T follicular helper cell (primary cell): ENCODE measurements around the gene RNF144A.

Experiments
- DNase-seq: peaks from one replicate; pipeline ENCODE4 v3.0.0-alpha.2; 2020; ENCODE audit warnings: low read depth

The RNF144A gene

DNA sequence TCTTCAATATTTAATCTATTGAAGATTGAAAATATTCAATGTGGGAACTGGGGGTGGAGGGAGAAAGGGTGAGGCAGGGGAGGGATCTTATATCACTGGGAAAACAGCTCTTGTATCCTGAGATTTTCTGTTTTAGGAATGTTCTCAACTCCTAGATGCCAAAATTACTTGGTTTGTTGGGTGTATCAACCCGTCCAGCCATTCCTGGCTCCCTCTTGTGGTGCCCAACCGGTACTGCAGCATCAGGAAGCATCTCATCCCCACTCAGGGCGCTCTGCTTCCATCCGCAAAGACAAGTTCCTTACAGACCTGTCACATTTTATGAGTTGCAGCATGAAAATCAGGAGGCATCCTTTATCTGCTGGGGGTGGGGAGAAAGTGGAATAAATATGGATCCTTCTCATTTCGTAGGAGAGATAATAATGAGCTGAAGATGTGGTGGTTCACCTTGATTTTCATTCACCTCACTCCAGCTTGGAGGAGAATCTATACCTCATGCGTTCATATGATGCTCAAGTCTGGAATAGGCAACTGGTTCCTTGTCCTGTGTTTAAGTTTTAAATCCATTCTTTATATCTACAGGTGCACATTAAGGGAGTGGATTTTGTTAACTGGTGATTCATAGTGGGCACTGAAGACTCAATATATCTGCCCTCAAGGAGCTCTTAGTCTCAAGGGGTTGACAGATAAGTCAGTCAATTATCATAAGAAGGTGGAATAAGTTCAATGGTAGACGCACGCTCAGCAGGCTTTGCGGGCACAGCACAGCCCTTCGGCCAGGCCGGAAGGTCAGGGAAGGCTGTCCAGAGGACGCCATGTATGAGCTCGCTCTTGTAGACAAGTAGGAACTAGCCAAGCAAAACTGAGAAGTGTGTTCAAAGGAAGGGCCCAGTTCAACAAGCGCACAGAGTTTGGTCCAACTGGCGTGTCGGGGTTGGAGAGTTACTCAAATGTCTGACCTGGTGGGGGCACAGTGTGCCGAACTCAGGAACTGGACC, 127.3 kb downstream of the RNF144A start:
- DNase-seq = peak; percentile 37

DNA sequence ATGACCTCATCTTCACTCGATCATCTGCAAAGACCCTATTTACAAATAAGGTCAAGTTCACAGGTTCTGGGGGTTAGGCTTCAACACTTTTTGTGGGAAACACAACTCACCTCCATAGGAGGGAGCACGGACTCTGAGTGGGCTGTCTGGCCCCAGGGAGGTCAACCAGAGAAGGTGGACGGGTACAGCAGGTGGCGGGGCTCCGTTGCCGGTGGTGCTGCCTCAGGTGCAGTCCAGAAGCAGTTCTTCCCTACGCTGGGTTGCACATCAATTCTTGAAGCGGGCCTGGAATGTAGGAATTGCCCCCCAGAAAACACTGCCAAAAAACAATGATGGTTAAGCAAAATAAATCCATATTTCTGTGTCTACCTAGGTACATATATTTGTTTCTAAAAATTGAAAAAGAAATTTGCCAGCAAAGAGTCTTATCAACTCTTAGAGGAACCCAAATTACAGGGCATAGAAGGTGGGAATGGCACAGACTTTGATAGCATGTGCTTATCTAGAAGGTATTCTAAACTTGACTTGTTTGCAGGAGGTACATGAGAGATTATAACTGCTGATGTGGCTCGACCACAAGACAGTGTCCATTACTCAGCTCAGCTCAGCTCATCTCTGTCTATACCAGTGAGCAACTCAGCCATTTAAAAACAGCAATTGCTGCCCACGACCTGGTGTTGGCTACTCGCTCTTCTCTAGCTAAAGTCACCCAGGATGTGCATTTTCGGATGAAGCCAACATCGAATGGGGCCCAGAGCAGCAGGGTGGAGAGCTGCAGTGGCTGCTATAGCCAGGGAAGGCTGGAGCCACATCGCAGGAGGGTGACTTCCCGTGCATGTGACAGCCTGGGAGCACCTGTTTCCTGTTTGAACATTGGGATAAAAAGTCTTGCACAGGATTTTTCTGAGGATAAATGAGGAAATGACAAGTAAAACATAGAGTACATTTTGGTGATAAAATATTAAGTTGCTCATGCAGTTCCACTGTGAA, 128.7 kb downstream of the RNF144A start:
- no peak for DNase-seq

DNA sequence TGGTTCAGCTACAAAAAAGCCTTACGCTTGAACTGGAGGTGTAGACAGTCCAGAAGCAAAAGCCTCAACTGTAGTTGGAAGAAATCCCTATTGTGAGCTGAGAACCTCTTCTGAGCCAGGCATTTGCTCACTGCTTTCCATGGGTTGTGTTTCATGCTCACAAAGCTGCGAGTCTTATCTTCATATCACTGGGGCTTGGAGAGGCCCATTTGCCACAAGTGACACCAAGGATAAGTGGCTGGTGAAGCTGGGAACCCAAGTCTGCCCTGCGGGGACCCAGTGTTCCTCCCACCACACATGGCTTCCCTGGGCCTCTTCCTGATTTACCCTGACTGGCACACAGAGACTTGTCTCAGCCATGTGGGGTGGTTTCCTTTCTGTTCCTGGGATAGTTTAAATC, 130.4 kb downstream of the RNF144A start:
- no peak for DNase-seq

DNA sequence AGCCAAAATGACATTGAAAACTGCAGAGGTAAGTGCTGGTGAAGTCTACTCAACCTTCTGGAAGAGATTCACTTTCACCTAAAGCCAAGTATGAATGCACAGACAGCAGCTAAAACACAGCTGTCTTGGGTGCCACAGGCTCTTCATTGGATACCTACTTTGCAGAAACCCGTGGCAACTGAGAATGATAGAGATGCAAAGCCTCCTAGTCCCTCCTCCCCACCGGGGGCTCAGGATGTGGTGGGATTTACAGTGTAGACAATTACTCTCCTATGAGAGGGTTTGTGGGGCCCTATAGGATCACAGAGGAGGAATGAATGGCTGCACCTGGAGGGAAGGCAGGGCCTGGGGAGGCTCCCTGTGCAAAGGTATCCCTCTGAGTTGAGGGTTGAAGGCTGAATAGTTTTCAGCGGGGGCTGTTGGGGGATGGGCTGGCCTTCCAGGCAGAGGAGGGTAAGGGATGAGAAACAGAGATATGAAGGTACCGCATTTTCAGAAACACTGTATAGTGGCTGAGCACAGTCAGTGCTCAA, 131.6 kb downstream of the RNF144A start:
- no peak for DNase-seq

DNA sequence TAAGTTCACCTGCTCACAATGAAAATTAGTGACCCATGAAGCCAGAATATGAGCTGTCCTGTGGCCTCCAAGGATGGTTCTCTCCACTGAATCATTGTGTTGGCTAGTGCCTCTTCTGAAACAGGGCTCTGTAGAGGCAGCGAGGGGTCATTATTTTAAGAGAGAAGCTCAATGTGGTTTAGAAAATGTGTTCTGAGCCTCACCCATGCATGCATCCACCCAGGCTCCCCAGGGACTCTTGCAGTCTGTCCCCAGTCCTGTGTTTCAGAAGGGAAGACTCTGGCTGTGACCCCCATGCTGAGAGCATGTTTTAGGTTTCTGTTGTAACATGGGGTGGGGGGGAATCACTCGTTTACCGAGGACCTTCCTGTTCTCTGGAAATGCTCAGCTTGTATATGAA, 135.2 kb downstream of the RNF144A start:
- no peak for DNase-seq

DNA sequence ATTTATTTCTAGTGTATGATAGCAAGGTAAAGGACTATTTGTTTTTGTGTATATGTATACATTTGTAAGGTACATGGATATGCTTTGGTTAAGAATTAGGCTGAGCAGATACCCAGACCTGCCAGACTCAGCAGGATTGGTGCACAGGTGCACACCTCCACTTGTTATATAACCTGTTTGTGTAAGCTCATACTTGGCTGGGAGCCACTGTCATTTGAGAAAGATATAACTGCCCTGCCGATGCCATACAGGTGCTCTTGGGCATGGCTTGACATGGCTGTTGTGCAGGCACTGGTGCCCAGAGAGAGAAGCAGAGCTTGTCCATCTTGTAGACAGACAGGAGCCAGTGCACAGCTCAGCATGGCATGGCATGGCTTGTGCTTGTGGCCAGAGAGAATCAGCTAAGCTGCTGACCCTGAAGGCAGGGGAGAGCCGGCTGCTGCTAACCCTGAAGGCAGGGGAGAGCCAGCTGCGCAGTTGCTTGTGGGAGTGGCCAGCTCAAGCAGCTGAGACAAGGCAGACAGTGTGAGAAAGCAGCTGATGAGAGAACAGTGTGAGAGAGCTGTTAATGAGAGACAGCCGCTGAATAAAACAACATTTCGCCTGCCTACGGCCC, 136.5 kb downstream of the RNF144A start:
- no peak for DNase-seq

DNA sequence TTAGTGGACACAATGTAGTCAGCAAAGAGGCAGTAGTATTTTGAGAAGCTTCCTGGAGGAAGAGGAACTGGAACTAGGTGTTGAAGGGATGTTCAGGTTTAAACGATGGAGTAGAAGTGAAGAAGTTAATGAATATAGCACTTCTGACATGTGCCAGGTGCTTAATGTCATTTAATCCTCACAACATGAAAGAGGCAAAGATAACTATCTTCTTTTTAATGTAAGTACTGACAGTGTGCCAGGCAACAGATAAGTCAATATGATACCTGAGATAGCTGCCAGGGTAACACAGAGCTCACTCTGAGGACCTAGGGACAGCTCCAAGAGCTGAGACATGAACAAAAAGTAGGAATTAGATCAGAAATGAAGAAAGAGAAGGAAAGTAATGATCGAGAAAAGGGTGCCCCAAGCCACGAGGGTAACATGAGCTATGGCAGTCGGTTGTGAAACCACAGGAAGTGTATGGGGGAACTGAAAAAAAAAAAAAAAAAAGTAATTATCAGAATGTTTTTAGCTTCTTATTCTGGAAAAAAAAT, 140.7 kb downstream of the RNF144A start:
- no peak for DNase-seq

DNA sequence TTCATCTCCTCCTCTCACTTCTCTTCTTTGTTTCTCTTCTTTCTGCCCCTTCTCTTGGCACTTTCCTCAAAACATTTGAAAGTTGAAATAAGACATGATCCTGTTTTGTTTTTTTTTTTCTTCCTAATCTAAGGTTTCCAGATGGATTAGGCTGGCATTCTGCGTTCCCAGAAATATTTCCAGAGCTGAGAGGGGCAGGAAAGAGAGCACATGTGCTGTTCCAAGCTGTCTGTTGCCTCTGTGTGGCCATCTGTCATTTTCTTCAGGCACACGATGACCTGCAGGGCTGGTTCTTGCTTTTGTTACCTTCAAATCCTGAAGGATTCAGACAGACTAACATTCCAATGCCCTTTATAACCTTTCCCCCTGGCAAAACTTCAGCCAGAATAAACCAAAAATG, 142.9 kb downstream of the RNF144A start:
- no peak for DNase-seq

DNA sequence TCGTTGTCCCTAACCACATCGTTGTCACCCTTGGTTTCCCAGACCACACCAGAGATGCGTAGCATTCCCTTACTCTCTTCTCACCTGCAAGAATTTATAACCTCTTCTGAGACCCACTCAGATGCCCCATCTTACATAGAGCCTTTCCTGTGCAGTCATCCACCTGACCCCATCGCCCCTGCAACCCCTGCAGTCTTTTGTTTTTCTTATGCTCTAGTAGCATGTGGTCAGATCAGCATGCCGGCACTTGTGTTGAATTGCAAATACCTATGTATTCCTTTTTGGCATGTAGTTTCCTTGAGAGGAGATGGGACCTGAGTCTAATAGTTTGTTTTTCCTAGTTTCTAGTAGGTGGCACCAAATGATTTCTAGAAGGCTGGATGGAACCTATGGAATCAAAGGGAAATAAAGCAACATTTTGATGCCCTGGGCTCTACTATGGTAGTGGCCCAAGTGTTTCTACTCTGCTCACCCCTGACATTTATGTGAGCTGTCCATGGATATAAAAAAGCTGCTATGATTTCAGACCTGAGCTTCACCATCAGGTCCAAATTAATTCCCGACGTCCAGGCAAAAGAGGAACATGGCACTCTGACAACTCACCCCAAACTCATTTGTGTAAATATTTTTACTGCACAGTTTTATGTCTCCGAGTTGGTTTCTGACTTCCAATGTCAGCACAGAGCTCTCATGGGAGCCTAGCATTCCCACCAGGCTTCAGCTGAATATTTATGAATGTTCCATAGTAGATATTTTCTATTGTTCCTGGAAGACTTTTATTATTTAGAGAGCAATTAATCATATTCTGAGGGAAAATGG, 143.6 kb downstream of the RNF144A start:
- DNase-seq = no peak

DNA sequence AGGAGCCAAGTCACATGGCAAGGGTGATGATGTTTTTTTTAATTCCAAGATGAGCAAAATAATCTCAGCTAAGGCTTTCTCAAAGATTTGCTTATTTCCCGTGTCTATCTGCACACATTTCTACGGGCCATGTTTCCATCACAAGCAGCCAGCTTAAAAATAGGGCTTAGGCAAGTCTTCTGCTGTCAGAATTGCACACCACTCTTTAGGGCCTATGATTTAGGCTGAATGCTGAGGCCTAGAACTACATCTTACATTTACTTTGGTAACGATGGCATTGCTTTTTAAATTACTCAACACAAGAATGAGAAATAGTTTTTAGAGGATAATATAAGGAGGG, 144.2 kb downstream of the RNF144A start:
- DNase-seq = no peak

DNA sequence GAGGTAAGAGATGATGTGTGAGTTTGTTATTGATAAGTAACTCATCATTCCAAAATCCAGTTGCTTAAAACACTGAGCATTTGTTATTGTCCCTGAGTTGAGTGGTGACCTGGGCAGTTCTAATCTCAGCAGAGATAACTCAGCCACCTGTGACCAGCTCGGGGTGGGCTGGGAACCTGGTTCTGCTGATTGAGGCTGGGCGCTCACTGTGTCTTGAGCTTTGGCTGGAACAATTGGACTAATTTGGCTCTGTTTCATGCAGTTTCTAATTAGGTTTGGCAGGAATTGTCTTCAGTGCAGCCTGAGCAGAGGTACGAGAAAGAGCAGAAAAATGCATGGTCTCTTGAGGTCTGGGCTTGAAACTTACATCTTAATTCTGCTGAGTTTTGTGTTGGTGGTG, 144.7 kb downstream of the RNF144A start:
- no peak for DNase-seq

DNA sequence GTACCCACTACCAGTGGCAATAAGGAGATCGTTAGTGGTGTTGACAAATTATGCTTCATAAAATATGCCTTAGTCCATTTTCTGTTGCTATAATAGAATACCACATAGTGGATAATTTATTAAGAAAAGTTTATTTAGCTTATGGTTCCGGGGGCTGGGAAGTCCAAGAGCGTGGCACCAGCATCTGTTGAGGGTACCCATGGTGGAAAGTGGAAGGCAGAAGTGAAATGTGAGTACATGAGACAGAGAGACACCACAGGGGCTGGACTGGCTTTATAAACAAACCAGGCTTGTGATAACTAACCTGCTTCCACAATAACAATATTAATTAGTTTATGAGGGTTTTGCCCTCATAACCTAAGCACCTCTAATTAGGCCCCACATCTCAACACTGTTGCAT, 146.6 kb downstream of the RNF144A start:
- no peak for DNase-seq

DNA sequence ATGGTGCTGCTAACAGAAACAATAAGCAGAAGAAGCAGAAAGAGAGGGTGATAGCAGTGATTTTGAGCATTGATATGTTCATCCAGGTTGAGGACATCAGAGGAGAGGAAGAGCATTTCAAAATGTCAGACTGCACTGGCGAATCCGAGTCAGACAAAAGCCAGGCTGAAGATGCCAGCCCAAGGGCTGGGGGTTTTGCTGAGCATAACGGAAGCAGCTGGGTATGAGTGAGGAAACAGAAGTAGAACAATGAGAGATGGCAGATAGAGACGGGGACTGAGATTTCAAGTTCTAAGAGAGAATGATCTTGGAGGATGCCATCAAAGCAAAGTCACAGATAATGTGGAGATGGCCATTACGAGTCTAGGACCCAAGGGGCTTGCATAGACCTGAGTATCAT, 151.2 kb downstream of the RNF144A start:
- DNase-seq = no peak

DNA sequence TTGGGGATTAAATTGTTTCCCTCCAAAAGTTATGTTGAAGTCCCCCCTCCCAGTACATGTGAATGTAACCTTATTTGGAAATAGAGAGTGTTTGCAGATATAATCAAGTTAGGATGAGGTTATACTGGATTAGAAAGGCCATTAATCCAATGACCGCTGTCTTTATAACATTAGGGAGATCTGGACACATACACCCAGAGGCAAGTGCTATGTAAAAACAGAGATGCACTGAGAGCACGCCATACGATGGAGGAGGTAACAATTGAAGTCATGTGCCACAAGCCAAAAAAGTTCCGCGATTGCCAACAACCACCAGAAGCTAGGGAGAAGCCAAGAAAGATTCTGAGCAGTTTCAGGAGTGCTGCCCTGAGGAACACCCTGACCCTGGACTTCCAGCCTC, 153.3 kb downstream of the RNF144A start:
- no peak for DNase-seq

DNA sequence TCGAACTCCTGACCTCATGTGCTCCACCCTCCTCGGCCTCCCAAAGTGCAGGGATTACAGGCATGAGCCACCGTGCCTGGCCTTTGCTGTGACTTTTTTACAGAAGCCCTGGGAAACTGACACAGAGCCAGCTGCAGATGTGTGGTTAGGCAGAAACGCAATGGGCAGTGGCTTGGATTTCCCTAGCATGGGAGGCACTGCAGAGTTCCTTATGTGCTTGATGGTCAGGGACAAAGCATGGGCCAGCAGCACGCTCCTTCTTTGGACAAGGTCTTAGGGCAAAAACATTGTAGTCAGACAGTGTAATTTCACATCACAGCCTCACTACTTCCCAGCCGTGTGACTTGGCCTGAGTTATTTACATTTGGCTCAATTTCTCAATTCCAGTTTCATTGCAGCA, 153.9 kb downstream of the RNF144A start:
- no peak for DNase-seq

DNA sequence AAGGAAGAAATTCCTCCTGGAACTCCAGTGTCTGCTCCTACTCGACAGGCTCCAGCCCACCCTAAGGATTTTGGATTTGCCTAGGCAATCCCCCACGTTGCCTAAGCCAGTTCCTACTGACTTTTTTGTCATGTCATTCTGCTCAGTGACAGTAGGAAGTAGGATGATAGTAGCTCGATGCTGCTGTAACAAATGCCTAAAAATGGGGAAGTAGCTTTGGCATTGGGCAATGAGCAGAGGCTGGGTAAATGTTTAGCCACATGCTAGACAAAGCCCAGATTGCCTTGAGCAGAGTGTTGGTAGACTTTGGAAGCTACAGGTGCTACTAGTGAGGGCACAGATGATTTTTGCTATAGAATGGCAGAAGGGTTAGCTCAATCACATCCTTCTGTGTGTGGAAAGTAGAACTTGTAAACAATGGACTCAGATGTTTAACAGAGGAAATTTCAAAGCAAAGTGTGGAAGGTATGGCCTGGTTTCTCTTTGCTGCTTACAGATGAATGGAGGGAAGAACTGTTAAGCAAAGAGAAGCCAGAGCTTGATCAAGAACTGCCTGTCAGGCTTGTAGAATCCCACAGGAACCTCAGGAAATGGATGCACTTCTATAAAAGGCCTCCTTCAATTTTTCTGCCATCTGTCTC, 154.8 kb downstream of the RNF144A start:
- DNase-seq = no peak

DNA sequence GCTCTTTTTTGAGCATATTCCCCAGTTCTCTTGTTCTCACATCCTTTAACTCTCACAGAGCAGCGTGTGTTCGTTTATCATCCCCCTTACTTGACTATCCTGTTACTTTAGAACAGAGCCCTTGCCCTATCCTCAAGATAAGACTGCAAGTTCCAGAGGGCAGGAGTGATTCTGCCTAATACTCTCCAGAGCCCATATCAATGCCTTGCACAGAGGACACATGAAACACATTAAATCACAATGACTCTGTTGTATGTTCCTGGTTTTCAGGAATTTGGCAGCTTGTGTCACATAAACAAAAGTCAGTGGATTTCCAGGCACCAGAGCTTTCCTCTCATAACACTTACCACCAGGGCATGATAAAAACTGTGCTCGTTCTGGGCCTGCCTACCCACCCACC, 156.7 kb downstream of the RNF144A start:
- no peak for DNase-seq

DNA sequence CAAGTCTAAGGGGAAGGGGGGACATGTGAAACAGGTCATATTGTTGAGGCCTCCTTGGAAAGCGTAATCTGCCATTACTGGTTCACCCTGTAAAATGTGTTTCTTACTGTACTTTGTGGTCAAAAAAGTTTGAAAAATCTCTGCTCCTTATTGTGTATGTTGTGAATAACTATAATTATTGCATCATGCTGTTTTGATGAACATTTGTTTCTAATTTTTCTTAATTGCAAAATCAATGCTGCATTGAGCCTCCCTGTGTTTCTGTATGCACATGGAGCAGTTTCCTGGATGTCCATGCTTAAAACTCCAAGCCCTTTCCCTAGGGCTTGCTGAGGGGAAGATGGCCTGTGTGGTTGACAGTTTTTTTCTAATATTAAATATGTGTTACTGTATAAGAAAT, 158.6 kb downstream of the RNF144A start:
- DNase-seq = no peak

DNA sequence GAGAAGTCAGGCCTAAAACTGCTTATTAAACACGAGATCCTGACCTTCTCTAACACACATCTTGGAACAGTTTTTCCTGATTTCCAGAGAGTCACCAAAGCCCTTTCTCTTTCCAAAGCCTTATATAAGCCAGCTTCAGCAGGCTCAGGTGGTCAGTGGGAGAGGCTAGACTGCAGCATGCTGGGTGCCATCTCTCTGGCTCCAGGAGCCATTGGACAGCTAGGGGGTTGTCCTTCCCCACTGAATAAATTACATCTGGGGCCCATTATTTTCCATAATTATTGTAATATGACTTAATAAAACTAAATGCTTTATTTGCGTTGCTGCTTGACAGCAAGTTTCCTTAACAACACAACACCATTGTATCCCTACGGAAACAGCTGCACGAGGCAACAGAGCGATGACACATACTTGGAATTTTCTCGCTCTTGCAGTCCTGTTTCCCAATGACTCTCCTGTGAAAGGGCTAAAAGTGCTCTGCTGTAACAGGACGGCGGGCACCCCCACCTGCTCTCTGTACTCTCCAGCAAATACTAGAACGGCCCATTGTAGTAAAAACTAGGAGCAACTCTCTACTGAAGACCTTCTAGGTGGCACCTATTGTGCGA, 160.6 kb downstream of the RNF144A start:
- no peak for DNase-seq
